Mesendoderm (in vitro differentiated cells): ENCODE results near the gene SPART.

Experiments
- DNase-seq: peaks from one replicate; pipeline ENCODE4 v3.0.0; 2013
- H2AK5ac ChIP-seq: 2 replicates; pipeline ENCODE4 v1.6.1; 2013; ENCODE audit warnings: low read length, inconsistent platforms
- H2BK120ac ChIP-seq: 2 replicates; pipeline ENCODE4 v1.6.1; 2013; ENCODE audit warnings: low read depth, mild to moderate bottlenecking, low read length, moderate library complexity, mixed read lengths
- H2BK15ac ChIP-seq: replicated peaks from 2 replicates; pipeline ENCODE4 v1.6.1; 2013; ENCODE audit warnings: low read depth, mild to moderate bottlenecking, moderate library complexity
- H2BK5ac ChIP-seq: 2 replicates; pipeline ENCODE4 v1.6.1; 2013; ENCODE audit warnings: low read length, inconsistent platforms
- H3K18ac ChIP-seq: 2 replicates; pipeline ENCODE4 v1.6.1; 2013; ENCODE audit warnings: mild to moderate bottlenecking, low read length, mixed read lengths
- H3K23ac ChIP-seq: one replicate; pipeline ENCODE4 v1.6.1; 2013; ENCODE audit warnings: low read length
- H3K27ac ChIP-seq: 2 replicates; pipeline ENCODE4 v1.5.1; 2013; ENCODE audit warnings: low read depth, mild to moderate bottlenecking, inconsistent platforms, low read length, moderate library complexity
- H3K27me3 ChIP-seq: 2 replicates; pipeline ENCODE4 v1.6.1; 2013; ENCODE audit warnings: low read length, control low read depth, mild to moderate bottlenecking, inconsistent platforms; ENCODE audit not compliant: insufficient read depth, poor library complexity
- H3K36me3 ChIP-seq: 2 replicates; pipeline ENCODE4 v1.6.1; 2013; ENCODE audit warnings: low read length, inconsistent platforms; ENCODE audit not compliant: control insufficient read depth, insufficient read depth
- H3K4ac ChIP-seq: one replicate; pipeline ENCODE4 v1.6.1; 2013; ENCODE audit warnings: low read depth, mild to moderate bottlenecking, low read length, moderate library complexity
- H3K4me1 ChIP-seq: 2 replicates; pipeline ENCODE4 v1.6.1; 2013; ENCODE audit warnings: low read depth, low read length, inconsistent platforms; ENCODE audit not compliant: control insufficient read depth
- H3K4me2 ChIP-seq: 2 replicates; pipeline ENCODE4 v1.6.1; 2013; ENCODE audit warnings: low read length
- H3K4me3 ChIP-seq: 2 replicates; pipeline ENCODE4 v1.5.1; 2013; ENCODE audit warnings: mild to moderate bottlenecking, low read length
- H3K56ac ChIP-seq: one replicate; pipeline ENCODE4 v1.6.1; 2013; ENCODE audit warnings: low read length
- H3K79me1 ChIP-seq: 2 replicates; pipeline ENCODE4 v1.6.1; 2013; ENCODE audit warnings: low read length, inconsistent platforms
- H3K79me2 ChIP-seq: 2 replicates; pipeline ENCODE4 v1.6.1; 2013; ENCODE audit warnings: mild to moderate bottlenecking, low read length; ENCODE audit not compliant: control insufficient read depth, insufficient read depth
- H3K9ac ChIP-seq: 2 replicates; pipeline ENCODE4 v1.6.1; 2013; ENCODE audit warnings: low read length, inconsistent platforms
- H4K5ac ChIP-seq: one replicate; pipeline ENCODE4 v1.6.1; 2013; ENCODE audit warnings: low read length
- H4K8ac ChIP-seq: one replicate; pipeline ENCODE4 v1.6.1; 2013; ENCODE audit warnings: low read depth, mild to moderate bottlenecking, control low read depth, low read length, moderate library complexity
- WGBS: extraction: QIAGEN DNeasy Blood & Tissue Kit; methylation state at CpG from one replicate; pipeline ENCODE4 v1.1.7; 2013; ENCODE audit warnings: low lambda C conversion rate, missing lambda C conversion rate; ENCODE audit not compliant: insufficient coverage; ENCODE audit errors: extremely low coverage; 5-methylcytosine and 5-hydroxymethylcytosine counted together

The SPART gene

DNA sequence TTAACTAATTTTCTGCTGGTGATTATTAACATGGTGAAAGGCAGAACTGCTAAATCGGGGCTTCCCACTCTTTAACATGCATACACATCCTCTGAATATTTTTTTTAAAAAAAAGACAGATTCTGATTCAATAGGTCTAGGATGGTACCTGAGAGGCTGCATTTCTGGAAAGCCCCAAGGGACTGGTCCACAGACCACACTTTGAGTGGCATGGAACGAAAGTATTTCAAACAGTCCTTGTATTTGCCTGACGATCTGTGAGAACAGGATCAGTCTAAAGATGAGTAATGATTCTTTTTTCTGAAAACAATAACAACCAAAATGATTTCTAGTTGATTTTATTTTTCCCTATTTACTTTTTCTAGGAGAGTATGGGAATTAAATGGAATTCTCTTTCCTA, 16.7 kb upstream of the SPART start:
- H3K36me3 ChIP-seq = no peaks in the 10 kb centered on the region
- H3K79me2 ChIP-seq = no peaks in the 10 kb centered on the region
- no peaks in the 10 kb centered on the region for H3K27me3 ChIP-seq
- H3K79me1 ChIP-seq = no peaks in the 10 kb centered on the region
- no peak overlapping the region for H3K4ac ChIP-seq
- WGBS = no CpG with 5 or more reads among the region's 3 CpGs
- H3K27ac ChIP-seq = no peak overlapping the region
- no peak overlapping the region for H4K8ac ChIP-seq
- no peak overlapping the region for H4K5ac ChIP-seq
- H2BK5ac ChIP-seq = no peak overlapping the region
- H3K4me2 ChIP-seq = no peak overlapping the region
- H3K4me3 ChIP-seq = no peak overlapping the region
- H2AK5ac ChIP-seq = no peak overlapping the region
- no peak overlapping the region for H3K18ac ChIP-seq
- DNase-seq = no peak
- H3K9ac ChIP-seq = no peak overlapping the region
- no peak overlapping the region for H3K23ac ChIP-seq
- no peaks in the 10 kb centered on the region for H3K4me1 ChIP-seq
- no peak overlapping the region for H2BK120ac ChIP-seq
- H2BK15ac ChIP-seq = no peak overlapping the region
- H3K56ac ChIP-seq = no peak overlapping the region

DNA sequence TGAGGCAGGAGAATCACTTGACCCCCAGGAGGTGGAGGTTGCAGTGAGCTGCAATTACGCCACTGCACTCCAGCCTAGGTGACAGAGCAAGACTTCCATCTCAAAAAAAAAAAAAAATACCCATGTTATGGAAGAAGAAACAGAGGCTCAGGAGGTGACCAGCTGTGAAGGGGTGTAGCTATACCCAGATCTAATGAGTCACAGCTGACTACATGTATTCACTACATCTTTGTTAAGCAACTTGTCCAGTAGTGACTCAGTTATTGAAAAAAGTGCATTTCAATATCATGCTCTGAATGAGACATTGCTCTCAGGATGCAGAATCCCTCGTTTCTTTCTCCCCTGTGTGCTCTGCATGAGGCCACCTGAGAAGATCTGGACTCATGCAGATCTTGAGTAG, 16.1 kb upstream of the SPART start:
- H2AK5ac ChIP-seq = no peak overlapping the region
- no peak overlapping the region for H2BK15ac ChIP-seq
- H3K79me2 ChIP-seq = no peaks in the 10 kb centered on the region
- no peak overlapping the region for H3K27ac ChIP-seq
- H3K4me3 ChIP-seq = no peak overlapping the region
- no peak overlapping the region for H3K56ac ChIP-seq
- H3K4me2 ChIP-seq = no peak overlapping the region
- no peak overlapping the region for H3K9ac ChIP-seq
- no peak overlapping the region for H2BK5ac ChIP-seq
- no peaks in the 10 kb centered on the region for H3K79me1 ChIP-seq
- no peak overlapping the region for H3K23ac ChIP-seq
- no peak overlapping the region for H3K18ac ChIP-seq
- no peak for DNase-seq
- H3K4ac ChIP-seq = no peak overlapping the region
- no CpG with 5 or more reads among the region's 2 CpGs for WGBS
- H4K5ac ChIP-seq = no peak overlapping the region
- no peaks in the 10 kb centered on the region for H3K36me3 ChIP-seq
- no peak overlapping the region for H4K8ac ChIP-seq
- H3K27me3 ChIP-seq = no peaks in the 10 kb centered on the region
- no peak overlapping the region for H2BK120ac ChIP-seq
- H3K4me1 ChIP-seq = no peaks in the 10 kb centered on the region

- no CpG with 5 or more reads among the region's 1 CpG for WGBS
- no peak overlapping the region for H3K9ac ChIP-seq
- no peak overlapping the region for H3K27ac ChIP-seq
- H4K8ac ChIP-seq = no peak overlapping the region
- no peak overlapping the region for H3K4ac ChIP-seq
- H2BK120ac ChIP-seq = no peak overlapping the region
- H3K4me3 ChIP-seq = no peak overlapping the region
- DNase-seq = no peak
- H3K23ac ChIP-seq = no peak overlapping the region
- H3K36me3 ChIP-seq = no peaks in the 10 kb centered on the region
- H3K4me2 ChIP-seq = no peak overlapping the region
- no peak overlapping the region for H2BK15ac ChIP-seq
- no peak overlapping the region for H3K18ac ChIP-seq
- no peaks in the 10 kb centered on the region for H3K27me3 ChIP-seq
- no peaks in the 10 kb centered on the region for H3K4me1 ChIP-seq
- no peaks in the 10 kb centered on the region for H3K79me1 ChIP-seq
- H3K79me2 ChIP-seq = no peaks in the 10 kb centered on the region
- no peak overlapping the region for H2BK5ac ChIP-seq
- H2AK5ac ChIP-seq = no peak overlapping the region
- no peak overlapping the region for H4K5ac ChIP-seq
- H3K56ac ChIP-seq = no peak overlapping the region
Measured at GRCh38 chr13:36360903-36361302, 14.7 kb upstream of the SPART start.

GRCh38 chr13:36359301-36359950, 13.2 kb upstream of the SPART start:
- H3K4ac ChIP-seq = no peak overlapping the region
- H2BK120ac ChIP-seq = no peak overlapping the region
- no peaks in the 10 kb centered on the region for H3K36me3 ChIP-seq
- H3K79me1 ChIP-seq = no peaks in the 10 kb centered on the region
- no peak overlapping the region for H2BK15ac ChIP-seq
- H4K5ac ChIP-seq = no peak overlapping the region
- H3K18ac ChIP-seq = no peak overlapping the region
- no peak overlapping the region for H3K4me2 ChIP-seq
- no peaks in the 10 kb centered on the region for H3K27me3 ChIP-seq
- H2AK5ac ChIP-seq = no peak overlapping the region
- no peak overlapping the region for H4K8ac ChIP-seq
- no peaks in the 10 kb centered on the region for H3K4me1 ChIP-seq
- no CpG with 5 or more reads among the region's 1 CpG for WGBS
- DNase-seq = no peak
- no peak overlapping the region for H3K27ac ChIP-seq
- no peaks in the 10 kb centered on the region for H3K79me2 ChIP-seq
- no peak overlapping the region for H3K23ac ChIP-seq
- no peak overlapping the region for H2BK5ac ChIP-seq
- H3K9ac ChIP-seq = no peak overlapping the region
- H3K4me3 ChIP-seq = no peak overlapping the region
- H3K56ac ChIP-seq = no peak overlapping the region

DNA sequence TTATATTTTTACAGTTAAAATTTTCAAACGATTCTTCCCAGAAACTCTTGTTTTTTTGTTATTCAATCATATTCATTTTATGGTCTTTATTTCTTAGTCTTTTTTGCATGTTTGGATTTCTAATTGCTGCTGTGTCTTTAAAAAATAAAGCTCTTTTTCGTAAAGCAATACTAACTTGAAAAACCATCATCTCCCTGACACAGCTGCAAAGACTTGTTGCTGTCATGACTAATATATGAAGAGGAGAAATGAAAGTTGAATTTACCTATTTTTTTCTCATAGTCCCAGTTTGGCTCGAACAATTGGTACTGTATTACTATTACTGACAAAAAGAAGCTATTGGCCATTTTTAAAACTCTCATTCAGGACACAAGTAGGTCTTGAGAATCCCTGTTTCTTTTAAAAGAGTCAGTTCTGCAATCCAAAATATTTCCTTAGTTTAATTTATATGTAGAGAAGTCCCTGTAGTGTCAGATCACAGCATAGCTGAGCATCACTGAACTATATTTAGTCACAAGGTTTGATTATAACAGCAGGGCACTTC, 12.1 kb upstream of the SPART start:
- Histone ChIP-seq H2BK5ac (no peak overlapping the region), H3K79me2 (no peaks in the 10 kb centered on the region), H4K5ac (no peak overlapping the region), H3K79me1 (no peaks in the 10 kb centered on the region), H3K27me3 (no peaks in the 10 kb centered on the region), H2BK15ac (no peak overlapping the region), H2AK5ac (no peak overlapping the region), H3K4ac (no peak overlapping the region), H3K9ac (no peak overlapping the region), H3K4me2 (no peak overlapping the region), H2BK120ac (no peak overlapping the region), H3K36me3 (no peaks in the 10 kb centered on the region), H3K4me3 (no peak overlapping the region), H4K8ac (no peak overlapping the region), H3K18ac (no peak overlapping the region), H3K27ac (no peak overlapping the region), H3K56ac (no peak overlapping the region), H3K23ac (no peak overlapping the region), H3K4me1 (no peaks in the 10 kb centered on the region)
- WGBS = no CpG with 5 or more reads among the region's 3 CpGs
- DNase-seq = no peak

- no peaks in the 10 kb centered on the region for H3K27me3 ChIP-seq
Measured at GRCh38 chr13:36357692-36358091, 11.5 kb upstream of the SPART start.

More at GRCh38 chr13:36357692-36358091, 11.5 kb upstream of the SPART start:
- Histone ChIP-seq H3K4me3 (no peak overlapping the region), H3K23ac (no peak overlapping the region), H2BK15ac (no peak overlapping the region), H4K5ac (no peak overlapping the region), H2BK120ac (no peak overlapping the region), H3K9ac (no peak overlapping the region), H3K79me1 (no peaks in the 10 kb centered on the region), H3K79me2 (no peaks in the 10 kb centered on the region), H3K56ac (no peak overlapping the region), H4K8ac (no peak overlapping the region), H3K4me2 (no peak overlapping the region), H3K27ac (no peak overlapping the region), H3K4me1 (no peaks in the 10 kb centered on the region), H2AK5ac (no peak overlapping the region), H3K18ac (no peak overlapping the region), H3K36me3 (no peaks in the 10 kb centered on the region), H3K4ac (no peak overlapping the region), H2BK5ac (no peak overlapping the region)
- no peak for DNase-seq
- WGBS = no CpG with 5 or more reads among the region's 3 CpGs
